Measurements from ENCODE around the gene RCSD1.
A peak's percentile ranks its signal among the peaks of the same experiment; 100 is the strongest.
"Not testable (repeated sequence)": the region's sequence is repeated elsewhere in the genome, so short reads cannot be mapped to it uniquely, and the experiment has no call there.

The RCSD1 gene

GRCh38 chr1:167734841-167735240, 104.8 kb downstream of the RCSD1 start:
- no peak for DNase-seq (ENCODE audit: insufficient read length, low spot score)
- no peak for FAIRE-seq

- FAIRE-seq: no peak
- no peak for DNase-seq (ENCODE audit: insufficient read length, low spot score)
Measured at GRCh38 chr1:167737169-167737568, 107.1 kb downstream of the RCSD1 start.

- no peak for DNase-seq (ENCODE audit: insufficient read length, low spot score)
- no peak for FAIRE-seq
Measured at GRCh38 chr1:167738158-167738557, 108.1 kb downstream of the RCSD1 start.

- FAIRE-seq (no peak), DNase-seq (ENCODE audit: insufficient read length, low spot score) (no peak)
Measured at GRCh38 chr1:167739752-167740151, 109.7 kb downstream of the RCSD1 start.

GRCh38 chr1:167741103-167741502, 111.1 kb downstream of the RCSD1 start:
- FAIRE-seq; DNase-seq (ENCODE audit: insufficient read length, low spot score): not testable (repeated sequence)

GRCh38 chr1:167742392-167743057, 112.5 kb downstream of the RCSD1 start:
- FAIRE-seq; DNase-seq (ENCODE audit: insufficient read length, low spot score): not testable (repeated sequence)

- DNase-seq (ENCODE audit: insufficient read length, low spot score) (no peak), FAIRE-seq (no peak)
Measured at GRCh38 chr1:167744901-167745300, 114.9 kb downstream of the RCSD1 start.

- DNase-seq (ENCODE audit: insufficient read length, low spot score): no peak
- FAIRE-seq: no peak
Measured at GRCh38 chr1:167746013-167746672, 116.1 kb downstream of the RCSD1 start.

- DNase-seq (ENCODE audit: insufficient read length, low spot score): no peak
- peak; percentile 21 for FAIRE-seq
Measured at GRCh38 chr1:167746988-167747655, 117.1 kb downstream of the RCSD1 start.

GRCh38 chr1:167747988-167748387, 118.0 kb downstream of the RCSD1 start:
- DNase-seq (ENCODE audit: insufficient read length, low spot score) (no peak), FAIRE-seq (peak; percentile 37)

- FAIRE-seq (no peak), DNase-seq (ENCODE audit: insufficient read length, low spot score) (no peak)
Measured at GRCh38 chr1:167748906-167749305, 118.9 kb downstream of the RCSD1 start.

GRCh38 chr1:167749741-167750140, 119.7 kb downstream of the RCSD1 start:
- FAIRE-seq (no peak), DNase-seq (ENCODE audit: insufficient read length, low spot score) (no peak)

- FAIRE-seq (peak; percentile 35), DNase-seq (ENCODE audit: insufficient read length, low spot score) (no peak)
Measured at GRCh38 chr1:167750641-167751040, 120.6 kb downstream of the RCSD1 start.

- DNase-seq (ENCODE audit: insufficient read length, low spot score) (no peak), FAIRE-seq (no peak)
Measured at GRCh38 chr1:167751676-167752075, 121.6 kb downstream of the RCSD1 start.

GRCh38 chr1:167752219-167752985, 122.4 kb downstream of the RCSD1 start:
- no peak for DNase-seq (ENCODE audit: insufficient read length, low spot score)
- peak; percentile 64 for FAIRE-seq

- peak; percentile 62 for FAIRE-seq
- DNase-seq (ENCODE audit: insufficient read length, low spot score): no peak
Measured at GRCh38 chr1:167755654-167756053, 125.6 kb downstream of the RCSD1 start.

Measured in GM19239 (cell line).